ENCODE results near the gene MYLIP. TPM values are rescaled to one million over a fixed set of nuclear protein-coding genes. Genes with fewer than 3 reads are reported as not detected.

Gene MYLIP
- total and polyA plus RNA-seq, 8 donors = 2.3 to 43.1 (median 13.7) TPM

GRCh38 chr6:16130437-16130891 is 1.6 kb downstream of the MYLIP start:
- TF ChIP-seq EP300 (IDR thresholded peaks at IDR 0.05) (no peak), POLR2A (IDR thresholded peaks at IDR 0.05) (no peak), POLR2AphosphoS5 (IDR thresholded peaks at IDR 0.05) (peak in 1 of 3 donors; percentile 1), CTCF (IDR thresholded peaks at IDR 0.05) (peak in 1 of 7 experiments; percentile 5)
- Histone ChIP-seq H3K4me1 (peaks cover 42 to 49% (median 47%) of the 10 kb centered on the region in 4 donors), H3K36me3 (peaks cover 0 to 6% (median 1%) of the 10 kb centered on the region in 4 donors), H3K4me3 (peak overlapping the region; percentile 83 to 95 (median 94)), H3K27ac (peak overlapping the region; percentile 97 to 98 (median 98)), H3K27me3 (no peaks in the 10 kb centered on the region), H3K9me3 (no peaks in the 10 kb centered on the region)
- DNase-seq = peak in 1 of 2 donors; percentile 73
- intact Hi-C loops (cut with DNase I; ENCODE audit: low total_unique reads) = no loop called here
- 3 to 4% (median 4%) methylated on average over 8 of the region's 8 CpGs for WGBS, 5 donors

GRCh38 chr6:16130932-16131387 is 2.1 kb downstream of the MYLIP start:
- Histone ChIP-seq H3K4me1 (peaks cover 44 to 54% (median 51%) of the 10 kb centered on the region in 4 donors), H3K27ac (peak overlapping the region; percentile 97 to 98 (median 98)), H3K36me3 (peaks cover 0 to 6% (median 1%) of the 10 kb centered on the region in 4 donors), H3K9me3 (no peaks in the 10 kb centered on the region), H3K27me3 (no peaks in the 10 kb centered on the region), H3K4me3 (peak overlapping the region; percentile 83 to 95 (median 94))
- TF ChIP-seq POLR2AphosphoS5 (IDR thresholded peaks at IDR 0.05) = peak in 2 of 3 donors; percentile 67 to 91
- TF ChIP-seq POLR2A (IDR thresholded peaks at IDR 0.05) = no peak
- no peak for TF ChIP-seq CTCF (IDR thresholded peaks at IDR 0.05)
- no peak for TF ChIP-seq EP300 (IDR thresholded peaks at IDR 0.05)
- intact Hi-C loops (cut with DNase I; ENCODE audit: low total_unique reads) = no loop called here
- 0 to 2% (median 0%) methylated on average over 3 of the region's 3 CpGs for WGBS, 5 donors
- DNase-seq = peak; percentile 49 to 95

GRCh38 chr6:16132909-16133308 is 4.0 kb downstream of the MYLIP start:
- intact Hi-C loops (cut with DNase I; ENCODE audit: low total_unique reads) = no loop called here
- H3K4me1 ChIP-seq = peaks cover 51 to 74% (median 71%) of the 10 kb centered on the region in 4 donors
- H3K4me3 ChIP-seq = peak overlapping the region in 2 of 4 donors; percentile 27 to 83
- no peaks in the 10 kb centered on the region for H3K9me3 ChIP-seq
- peak overlapping the region; percentile 4 to 97 (median 25) for H3K27ac ChIP-seq
- no peak for DNase-seq
- H3K36me3 ChIP-seq = peaks cover 0 to 6% (median 1%) of the 10 kb centered on the region in 4 donors
- TF ChIP-seq CTCF (IDR thresholded peaks at IDR 0.05) (no peak), POLR2A (IDR thresholded peaks at IDR 0.05) (no peak), POLR2AphosphoS5 (IDR thresholded peaks at IDR 0.05) (no peak), EP300 (IDR thresholded peaks at IDR 0.05) (no peak)
- no peaks in the 10 kb centered on the region for H3K27me3 ChIP-seq

- WGBS, 5 donors = 3 to 16% (median 6%) methylated on average over 1 of the region's 1 CpG
- DNase-seq = no peak
These were observed 5.5 kb downstream of the MYLIP start for GRCh38 chr6:16134430-16134829.

More at GRCh38 chr6:16134430-16134829, 5.5 kb downstream of the MYLIP start:
- intact Hi-C loops (cut with DNase I; ENCODE audit: low total_unique reads) = no loop called here
- Histone ChIP-seq H3K27me3 (no peaks in the 10 kb centered on the region), H3K4me3 (no peak overlapping the region), H3K36me3 (peaks cover 0 to 6% (median 1%) of the 10 kb centered on the region in 4 donors), H3K9me3 (no peaks in the 10 kb centered on the region), H3K27ac (peak overlapping the region in 3 of 5 donors; percentile 7 to 97 (median 62)), H3K4me1 (peaks cover 63 to 89% (median 82%) of the 10 kb centered on the region in 4 donors)
- TF ChIP-seq POLR2AphosphoS5 (IDR thresholded peaks at IDR 0.05) (no peak), POLR2A (IDR thresholded peaks at IDR 0.05) (no peak), EP300 (IDR thresholded peaks at IDR 0.05) (no peak), CTCF (IDR thresholded peaks at IDR 0.05) (no peak)
